ENCODE measurements around the gene HORMAD2.

DNA sequence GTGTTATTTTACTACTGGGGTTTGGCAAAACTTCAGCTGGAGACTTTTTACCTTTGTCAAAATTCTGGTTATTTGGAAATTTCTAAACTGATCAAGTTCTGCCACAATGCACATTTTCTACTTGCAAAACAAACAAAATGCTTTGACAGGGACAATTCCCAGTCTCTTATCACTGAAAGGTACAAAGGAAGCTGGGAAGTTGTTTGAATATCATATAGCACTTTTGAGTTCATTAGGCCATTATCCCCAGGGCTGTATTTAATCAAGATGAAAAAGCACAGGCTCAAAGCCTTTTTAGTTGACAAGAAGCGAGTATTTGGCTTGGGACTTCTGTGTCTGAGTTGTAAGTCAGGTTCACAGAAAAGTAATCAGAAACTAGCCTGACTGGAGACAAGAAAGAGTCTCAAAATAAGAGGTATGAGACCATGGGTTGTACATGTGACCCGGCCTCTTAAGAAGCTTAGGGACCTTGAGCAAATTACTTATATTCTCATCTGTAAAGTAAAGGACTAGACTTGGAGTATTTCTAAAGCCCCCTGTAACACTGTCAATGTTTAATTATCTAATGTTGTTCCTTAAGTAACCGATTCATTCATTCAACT is 2.9 kb upstream of the HORMAD2 start:
- TF ChIP-seq POLR2AphosphoS5 (IDR thresholded peaks at IDR 0.05; ENCODE audit: low read depth, low read length) (no peak), TAF1 (IDR thresholded peaks at IDR 0.05; ENCODE audit: borderline replicate concordance, insufficient read depth, low read length) (no peak), SIN3A (IDR thresholded peaks at IDR 0.05; ENCODE audit: borderline replicate concordance, insufficient read depth, low read length) (no peak), FOXP2 (optimal IDR thresholded peaks at IDR 0.05; ENCODE audit: borderline replicate concordance, extremely low read depth, extremely low read length, insufficient read depth) (no peak)
- TF ChIP-seq, protein P1, sequence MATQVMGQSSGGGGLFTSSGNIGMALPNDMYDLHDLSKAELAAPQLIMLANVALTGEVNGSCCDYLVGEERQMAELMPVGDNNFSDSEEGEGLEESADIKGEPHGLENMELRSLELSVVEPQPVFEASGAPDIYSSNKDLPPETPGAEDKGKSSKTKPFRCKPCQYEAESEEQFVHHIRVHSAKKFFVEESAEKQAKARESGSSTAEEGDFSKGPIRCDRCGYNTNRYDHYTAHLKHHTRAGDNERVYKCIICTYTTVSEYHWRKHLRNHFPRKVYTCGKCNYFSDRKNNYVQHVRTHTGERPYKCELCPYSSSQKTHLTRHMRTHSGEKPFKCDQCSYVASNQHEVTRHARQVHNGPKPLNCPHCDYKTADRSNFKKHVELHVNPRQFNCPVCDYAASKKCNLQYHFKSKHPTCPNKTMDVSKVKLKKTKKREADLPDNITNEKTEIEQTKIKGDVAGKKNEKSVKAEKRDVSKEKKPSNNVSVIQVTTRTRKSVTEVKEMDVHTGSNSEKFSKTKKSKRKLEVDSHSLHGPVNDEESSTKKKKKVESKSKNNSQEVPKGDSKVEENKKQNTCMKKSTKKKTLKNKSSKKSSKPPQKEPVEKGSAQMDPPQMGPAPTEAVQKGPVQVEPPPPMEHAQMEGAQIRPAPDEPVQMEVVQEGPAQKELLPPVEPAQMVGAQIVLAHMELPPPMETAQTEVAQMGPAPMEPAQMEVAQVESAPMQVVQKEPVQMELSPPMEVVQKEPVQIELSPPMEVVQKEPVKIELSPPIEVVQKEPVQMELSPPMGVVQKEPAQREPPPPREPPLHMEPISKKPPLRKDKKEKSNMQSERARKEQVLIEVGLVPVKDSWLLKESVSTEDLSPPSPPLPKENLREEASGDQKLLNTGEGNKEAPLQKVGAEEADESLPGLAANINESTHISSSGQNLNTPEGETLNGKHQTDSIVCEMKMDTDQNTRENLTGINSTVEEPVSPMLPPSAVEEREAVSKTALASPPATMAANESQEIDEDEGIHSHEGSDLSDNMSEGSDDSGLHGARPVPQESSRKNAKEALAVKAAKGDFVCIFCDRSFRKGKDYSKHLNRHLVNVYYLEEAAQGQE (IDR thresholded peaks at IDR 0.05; ENCODE audit: insufficient read depth in 1 of 2, low read depth in 2 of 2, low read length in 2 of 2): no peak

All from PFSK-1 (cell line).